GM08714 (cell line): ENCODE results near the gene AP2B1.

ENCODE experiments used
- H3K4me3 ChIP-seq: fragments of 200-500 bp; sonication (Bioruptor generic); 2 replicates; pipeline ENCODE4 v1.5.1; 2014; ENCODE audit warnings: mild to moderate bottlenecking, low read length, inconsistent platforms
- ZNF274 ChIP-seq: IDR thresholded peaks from 2 replicates; pipeline ENCODE4 v1.6.1; 2012; ENCODE audit warnings: mild to moderate bottlenecking, low read depth, low read length

AP2B1 gene

DNA sequence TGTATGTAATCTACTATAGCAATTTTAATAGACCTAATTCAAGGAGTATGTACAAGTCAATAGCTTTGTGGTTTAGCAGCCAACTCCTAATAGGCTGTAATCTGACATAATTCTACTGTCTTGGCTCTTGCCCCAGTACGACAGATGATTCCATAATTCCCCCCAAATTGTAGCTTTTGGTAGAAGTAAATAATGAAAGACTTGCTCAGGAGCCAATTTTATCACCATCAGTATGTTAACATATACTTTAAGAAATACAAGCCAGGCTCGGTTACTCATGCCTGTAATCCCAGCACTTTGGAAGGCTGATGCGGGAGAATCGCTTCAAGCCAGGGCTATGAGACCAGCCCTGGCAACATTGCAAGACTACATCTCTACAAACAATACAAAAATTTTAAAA lies 53.9 kb downstream of the AP2B1 start:
- no peak for TF ChIP-seq ZNF274
- H3K4me3 ChIP-seq = no peak overlapping the region

DNA sequence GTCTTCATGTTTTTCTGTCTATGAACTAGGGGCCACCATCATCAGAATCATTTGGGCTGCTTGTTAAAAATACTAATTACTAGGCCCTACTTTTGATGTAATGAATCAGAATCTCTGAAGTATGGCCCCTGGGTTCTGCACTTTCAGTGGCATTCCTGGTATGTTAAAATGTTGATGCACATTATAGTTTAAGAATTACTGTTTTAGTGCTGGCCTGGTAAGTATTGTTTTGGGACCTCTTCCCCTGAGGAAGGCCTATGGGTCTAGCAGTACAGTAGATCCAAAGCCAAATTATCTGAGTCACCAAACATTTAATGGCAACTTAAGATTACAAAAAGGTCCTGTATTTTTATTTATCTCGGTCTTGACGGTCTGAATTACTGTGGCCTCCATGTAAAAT lies 58.8 kb downstream of the AP2B1 start:
- TF ChIP-seq ZNF274 = no peak
- no peak overlapping the region for H3K4me3 ChIP-seq

DNA sequence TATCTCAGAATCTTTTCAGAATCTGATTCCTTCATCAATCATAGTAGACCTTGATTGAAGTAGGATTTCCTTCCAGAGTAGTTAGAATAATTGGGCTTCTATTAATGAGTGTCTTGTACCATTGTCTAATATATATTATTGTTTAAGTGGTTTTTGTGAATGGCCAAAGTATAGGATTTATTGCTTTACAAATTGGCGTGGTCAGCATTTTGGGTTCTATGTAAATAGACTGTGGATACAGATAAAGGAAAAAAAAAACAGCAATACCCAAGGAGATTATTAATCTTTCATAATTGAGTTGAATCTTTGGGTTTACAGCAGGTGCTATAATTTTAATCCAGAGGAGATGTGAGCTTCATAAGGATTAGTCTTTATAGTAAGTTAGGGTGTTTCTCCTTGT lies 64.3 kb downstream of the AP2B1 start:
- H3K4me3 ChIP-seq = no peak overlapping the region
- no peak for TF ChIP-seq ZNF274

DNA sequence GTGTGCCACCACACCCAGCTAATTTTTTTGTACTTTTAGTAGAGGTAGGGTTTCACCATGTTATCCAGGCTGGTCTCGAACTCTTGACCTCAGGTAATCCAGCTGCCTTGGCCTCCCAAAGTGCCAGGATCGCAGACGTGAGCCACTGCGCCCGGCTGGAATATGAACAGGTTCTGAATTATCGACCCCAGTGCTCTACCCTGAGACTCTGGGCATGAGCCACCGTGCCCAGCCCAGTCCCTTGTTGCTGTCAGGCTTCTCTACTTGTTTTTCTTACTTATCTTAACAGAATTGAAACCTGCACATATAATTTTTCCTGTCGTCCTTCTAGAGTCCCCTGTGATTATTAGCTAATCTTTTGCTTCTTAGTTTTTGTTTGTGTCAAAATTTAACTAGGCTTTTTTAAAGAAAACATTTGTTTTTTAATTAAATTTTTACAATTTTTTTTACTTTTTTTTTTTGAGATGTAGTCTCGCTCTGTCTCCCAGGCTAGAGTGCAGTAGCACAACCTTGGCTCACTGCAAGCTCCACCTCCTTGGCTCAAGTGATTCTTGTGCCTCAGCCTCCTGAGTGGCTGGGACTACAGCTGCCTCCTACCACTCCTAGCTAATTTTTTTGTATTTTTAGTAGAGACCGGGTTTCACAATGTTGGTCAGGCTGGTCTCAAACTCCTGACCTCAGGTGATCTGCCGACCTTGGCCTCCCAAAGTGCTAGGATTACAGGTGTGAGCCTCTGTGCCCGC lies 66.7 kb downstream of the AP2B1 start:
- no peak for TF ChIP-seq ZNF274
- H3K4me3 ChIP-seq = no peak overlapping the region

DNA sequence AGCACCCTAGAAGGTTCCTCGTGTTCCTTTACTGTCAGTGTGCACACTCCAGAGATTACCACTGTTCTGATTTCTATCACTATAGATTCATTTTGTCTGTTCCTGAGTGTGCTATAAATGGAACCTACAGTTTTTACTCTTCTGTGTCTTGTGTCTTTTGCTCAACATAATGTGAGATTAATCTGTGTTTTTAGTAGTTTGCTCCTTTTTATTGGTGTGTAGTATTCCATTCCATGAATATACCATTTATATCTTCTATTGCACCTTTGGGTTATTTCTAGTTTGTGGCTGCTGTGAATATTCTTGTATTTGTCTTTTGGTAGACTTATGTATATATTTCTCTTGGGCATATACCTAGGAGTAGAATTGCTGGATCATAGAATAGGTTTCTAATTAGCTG lies 68.2 kb downstream of the AP2B1 start:
- no peak for TF ChIP-seq ZNF274
- no peak overlapping the region for H3K4me3 ChIP-seq

DNA sequence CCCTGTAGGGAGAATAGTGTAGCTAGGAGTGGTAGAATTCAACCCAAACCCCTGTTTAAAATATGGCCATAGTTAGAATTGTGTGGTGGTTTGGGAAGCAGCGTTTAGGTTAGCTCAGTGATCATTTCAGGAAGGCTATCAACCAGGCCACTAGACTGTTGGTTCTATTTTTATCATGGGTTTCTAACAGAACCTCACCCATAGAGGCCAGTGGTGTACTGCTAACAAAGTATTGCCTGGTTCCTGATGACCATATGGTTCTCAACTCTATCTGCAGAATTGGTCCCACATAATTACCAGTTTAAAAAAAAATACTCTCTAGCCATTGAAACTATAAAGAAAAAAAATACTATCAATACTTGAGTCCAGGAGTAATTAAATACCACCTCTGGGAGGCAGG lies 73.8 kb downstream of the AP2B1 start:
- TF ChIP-seq ZNF274 = no peak

DNA sequence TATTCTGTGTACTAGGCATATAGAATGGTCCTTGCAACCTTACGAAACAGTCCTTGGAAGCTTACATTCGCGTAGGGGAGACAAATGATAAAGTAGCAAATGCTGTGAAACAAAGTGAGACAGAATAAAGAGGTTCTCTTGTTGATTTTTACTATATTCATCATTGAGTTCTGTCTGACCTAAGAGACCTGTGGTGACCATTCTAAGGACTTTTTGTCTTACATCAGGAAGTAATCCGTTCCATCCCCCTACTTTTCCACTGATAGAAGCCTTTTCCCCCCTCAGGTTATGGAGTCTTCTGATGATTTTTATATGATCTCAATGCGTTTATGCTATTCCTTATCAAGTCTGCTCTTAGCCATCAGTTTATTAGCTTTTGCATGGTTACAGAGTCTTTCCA lies 77.6 kb downstream of the AP2B1 start:
- H3K4me3 ChIP-seq = no peak overlapping the region
- TF ChIP-seq ZNF274 = no peak

More for the DNA sequence above, 73.8 kb downstream of the AP2B1 start:
- no peak overlapping the region for H3K4me3 ChIP-seq

DNA sequence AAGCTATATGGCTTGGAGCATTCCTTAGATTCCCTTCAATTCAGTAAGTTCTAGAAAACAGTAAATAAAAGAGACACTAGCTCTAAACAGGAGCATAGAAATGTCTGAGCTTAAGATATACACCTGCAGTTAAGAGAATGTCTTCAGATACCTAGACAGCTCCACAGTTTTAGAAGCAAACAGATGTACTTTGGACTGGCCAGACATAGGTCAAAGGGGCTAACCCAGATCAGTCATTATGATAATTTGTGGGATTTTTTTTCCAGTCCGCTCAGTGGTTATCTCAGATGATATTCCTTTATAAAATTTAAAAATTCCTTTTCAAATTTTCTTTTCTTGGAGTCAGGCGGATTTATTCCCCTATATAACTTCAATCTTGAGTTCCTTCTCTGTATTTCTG lies 78.5 kb downstream of the AP2B1 start:
- no peak for TF ChIP-seq ZNF274
- H3K4me3 ChIP-seq = no peak overlapping the region

DNA sequence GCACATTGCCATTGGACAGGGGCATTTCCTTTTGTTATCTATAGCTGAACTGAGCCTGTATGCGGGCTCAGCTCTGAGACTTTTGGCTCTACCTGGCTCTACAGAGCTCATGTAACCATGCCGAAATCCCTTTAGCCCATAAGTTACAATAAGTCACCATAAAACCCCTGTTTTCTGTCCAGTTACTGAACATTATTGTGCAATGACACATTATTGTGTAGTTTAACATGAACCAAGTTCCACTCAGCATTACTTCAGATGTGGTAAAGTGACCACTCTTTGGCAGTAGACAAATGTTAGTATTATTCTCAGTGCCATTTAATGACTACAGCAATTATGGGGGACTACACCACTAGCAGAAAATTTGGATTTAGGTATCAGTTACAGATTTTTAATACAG lies 78.9 kb downstream of the AP2B1 start:
- no peak overlapping the region for H3K4me3 ChIP-seq
- no peak for TF ChIP-seq ZNF274

DNA sequence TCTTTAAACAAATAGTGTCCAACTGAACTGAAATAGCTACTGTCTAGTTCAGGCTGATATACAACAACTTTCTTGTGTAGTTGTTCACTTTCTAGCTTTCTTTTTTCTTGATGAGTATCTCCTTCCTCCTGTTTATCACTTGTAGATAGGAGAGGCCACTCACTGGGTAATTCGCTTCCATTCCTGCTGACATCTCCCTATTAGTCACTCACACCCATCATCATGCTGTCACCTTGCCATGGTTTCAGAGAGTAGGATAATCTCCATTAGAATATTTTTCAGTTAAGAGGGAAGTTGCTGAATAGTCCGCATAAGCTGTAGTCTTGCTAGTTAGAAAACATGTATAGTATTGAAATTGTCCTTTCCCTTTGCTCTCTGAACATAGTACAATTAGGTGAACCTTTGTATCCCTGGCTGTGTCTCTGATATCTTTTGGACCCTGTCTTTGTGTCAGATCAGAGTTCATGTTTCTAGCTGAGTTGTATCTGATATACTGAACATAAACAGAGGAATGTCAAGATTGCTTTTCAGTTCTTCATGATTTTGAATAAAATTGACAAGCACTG lies 79.9 kb downstream of the AP2B1 start:
- no peak for TF ChIP-seq ZNF274
- H3K4me3 ChIP-seq = no peak overlapping the region

DNA sequence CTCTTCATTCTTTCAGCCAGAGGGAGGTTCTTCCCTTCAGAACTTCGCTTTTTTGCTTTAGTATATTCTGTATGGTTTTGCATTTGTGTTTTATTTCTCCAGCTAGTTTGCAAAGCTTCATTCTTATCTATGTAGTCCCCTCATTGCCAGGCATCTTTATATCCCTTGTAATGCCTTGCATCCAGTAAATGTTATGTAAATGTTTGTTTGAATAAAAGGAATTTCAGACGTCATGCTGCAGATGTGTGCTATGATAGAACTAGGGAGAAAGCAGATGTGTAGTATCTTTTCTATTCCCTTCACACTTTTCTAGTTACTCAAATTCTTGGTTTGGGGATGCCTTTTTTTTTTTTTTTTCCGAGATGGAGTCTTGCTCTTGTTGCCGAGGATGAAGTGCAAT lies 81.7 kb downstream of the AP2B1 start:
- TF ChIP-seq ZNF274 = no peak
- H3K4me3 ChIP-seq = no peak overlapping the region

DNA sequence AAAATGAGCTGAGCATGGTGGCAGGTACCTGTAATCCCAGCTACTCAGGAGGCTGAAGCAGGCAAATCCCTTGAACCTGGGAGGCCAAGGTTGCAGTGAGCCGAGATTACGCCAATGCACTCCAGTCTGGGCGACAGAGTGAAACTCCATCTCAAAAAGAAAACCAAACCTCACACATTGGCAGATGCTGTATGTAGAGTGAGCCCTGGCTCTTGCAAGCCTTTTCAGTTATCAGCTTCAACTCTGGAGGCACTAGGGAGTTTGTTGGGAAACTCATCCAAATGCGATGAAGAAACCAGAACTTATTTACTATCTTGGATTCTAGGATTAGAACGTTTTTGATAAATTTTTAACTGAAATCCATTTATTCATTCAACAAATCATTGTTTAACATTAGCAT lies 87.4 kb downstream of the AP2B1 start:
- H3K4me3 ChIP-seq = no peak overlapping the region
- TF ChIP-seq ZNF274 = no peak

DNA sequence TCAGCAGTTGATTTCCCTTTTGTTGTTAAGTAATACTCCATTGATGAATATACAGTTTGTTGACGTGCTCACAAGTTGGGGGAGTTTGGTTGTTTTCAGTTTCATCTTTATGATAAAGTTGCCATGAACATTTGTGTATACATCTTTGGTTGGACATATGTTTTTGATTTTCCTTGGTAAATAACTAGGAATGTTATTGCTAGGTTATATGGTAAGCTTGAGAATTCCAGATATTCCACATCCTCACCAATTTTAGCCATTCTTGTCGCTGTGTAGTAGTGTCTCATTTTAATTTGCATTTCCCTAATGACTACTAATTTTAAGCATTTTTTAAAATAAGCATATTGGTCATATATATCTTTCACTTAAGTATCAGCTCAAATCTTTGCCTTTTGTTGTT lies 89.3 kb downstream of the AP2B1 start:
- H3K4me3 ChIP-seq = no peak overlapping the region
- no peak for TF ChIP-seq ZNF274

DNA sequence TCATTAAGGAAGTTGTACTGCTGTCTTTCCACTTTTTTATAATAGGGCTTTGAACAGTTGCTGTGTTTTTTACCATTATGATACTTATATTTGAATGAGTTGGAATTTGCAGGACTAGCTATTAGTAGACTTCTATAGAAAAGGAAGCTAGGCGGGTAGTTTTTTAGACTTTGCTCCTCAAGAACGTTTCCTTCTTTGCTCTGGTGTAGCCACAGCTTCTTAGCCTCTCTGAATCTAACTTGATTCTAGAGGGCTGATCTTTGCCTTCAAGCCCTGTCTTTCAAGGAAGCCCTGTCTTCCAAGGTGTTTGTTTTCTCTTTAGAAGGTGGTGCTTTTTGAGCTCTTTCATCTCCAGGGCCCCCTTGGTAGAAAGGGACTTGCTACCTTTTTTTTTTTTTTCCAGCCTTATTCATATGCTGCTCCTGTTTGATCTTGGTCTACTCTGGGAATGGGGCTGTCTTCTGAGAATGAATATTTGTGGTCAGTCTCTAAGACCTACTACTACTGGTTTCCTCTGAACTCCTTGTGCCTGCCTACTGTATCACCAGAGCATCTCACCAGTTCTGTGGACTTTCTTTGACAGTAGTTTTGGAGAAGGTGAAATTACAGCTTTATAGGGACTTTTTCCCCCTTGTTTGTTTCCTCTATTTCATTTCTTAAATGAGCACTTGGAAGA lies 92.0 kb downstream of the AP2B1 start:
- H3K4me3 ChIP-seq = no peak overlapping the region
- TF ChIP-seq ZNF274 = no peak

DNA sequence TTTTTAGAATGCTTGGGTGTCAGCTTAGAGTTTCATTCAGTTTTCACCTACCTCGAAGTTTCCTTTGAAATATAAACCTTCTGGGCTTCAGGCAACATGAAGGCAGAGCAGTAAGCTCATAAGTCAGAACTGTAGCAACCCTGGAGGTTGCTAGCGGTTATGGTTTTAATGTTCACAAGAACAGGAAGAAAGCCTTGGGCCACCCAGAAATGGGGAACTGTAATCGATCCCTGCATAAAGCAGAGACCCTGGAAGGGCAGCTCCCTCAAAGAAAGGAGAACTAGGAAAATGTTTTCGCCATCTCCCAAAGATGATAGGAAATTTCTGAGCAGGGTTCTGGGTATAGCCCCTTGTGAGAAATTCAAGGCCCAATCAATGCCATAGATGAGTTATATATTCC lies 96.5 kb downstream of the AP2B1 start:
- no peak overlapping the region for H3K4me3 ChIP-seq
- TF ChIP-seq ZNF274 = no peak
